SU-DHL-6 (cell line): ENCODE data around the gene DHX35.

ENCODE experiments used
- EZH2phosphoT487 ChIP-seq: fragments of 200-600 bp; sonication (generic), shearing (Covaris generic); conservative IDR thresholded peaks from 2 replicates; pipeline ENCODE4 v1.6.1; 2018; ENCODE audit warnings: mild to moderate bottlenecking, antibody characterized with exemption, low read length, moderate library complexity, mixed read lengths
- TF ChIP-seq, protein P1 (sequence below): fragments of 200-600 bp; sonication (generic); IDR thresholded peaks from one replicate; pipeline ENCODE4 v1.5.1; 2017; ENCODE audit warnings: antibody characterized with exemption, mild to moderate bottlenecking, low read length, moderate library complexity; ENCODE audit not compliant: insufficient read depth, poor library complexity, severe bottlenecking

DNA sequence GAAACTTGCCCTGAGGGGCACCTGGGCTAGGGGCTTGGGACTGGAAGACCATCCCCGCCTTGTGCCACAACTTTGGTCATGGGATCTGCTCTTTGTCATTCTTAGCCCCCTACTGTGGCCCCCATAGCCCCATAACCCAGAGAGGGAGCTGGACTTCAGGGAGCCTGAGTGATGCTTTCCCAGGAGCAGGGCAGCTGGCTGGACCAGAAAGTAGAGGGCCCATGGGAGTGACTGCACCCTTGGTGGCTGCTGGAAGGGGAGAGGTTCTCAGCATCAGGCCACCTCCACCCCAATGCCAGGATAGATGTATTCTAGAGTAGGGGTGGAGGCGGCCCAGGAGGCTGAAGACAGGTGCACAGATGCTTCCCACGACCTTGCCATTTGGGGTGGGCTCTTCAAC lies 41.7 kb upstream of the DHX35 start:
- TF ChIP-seq, protein P1, sequence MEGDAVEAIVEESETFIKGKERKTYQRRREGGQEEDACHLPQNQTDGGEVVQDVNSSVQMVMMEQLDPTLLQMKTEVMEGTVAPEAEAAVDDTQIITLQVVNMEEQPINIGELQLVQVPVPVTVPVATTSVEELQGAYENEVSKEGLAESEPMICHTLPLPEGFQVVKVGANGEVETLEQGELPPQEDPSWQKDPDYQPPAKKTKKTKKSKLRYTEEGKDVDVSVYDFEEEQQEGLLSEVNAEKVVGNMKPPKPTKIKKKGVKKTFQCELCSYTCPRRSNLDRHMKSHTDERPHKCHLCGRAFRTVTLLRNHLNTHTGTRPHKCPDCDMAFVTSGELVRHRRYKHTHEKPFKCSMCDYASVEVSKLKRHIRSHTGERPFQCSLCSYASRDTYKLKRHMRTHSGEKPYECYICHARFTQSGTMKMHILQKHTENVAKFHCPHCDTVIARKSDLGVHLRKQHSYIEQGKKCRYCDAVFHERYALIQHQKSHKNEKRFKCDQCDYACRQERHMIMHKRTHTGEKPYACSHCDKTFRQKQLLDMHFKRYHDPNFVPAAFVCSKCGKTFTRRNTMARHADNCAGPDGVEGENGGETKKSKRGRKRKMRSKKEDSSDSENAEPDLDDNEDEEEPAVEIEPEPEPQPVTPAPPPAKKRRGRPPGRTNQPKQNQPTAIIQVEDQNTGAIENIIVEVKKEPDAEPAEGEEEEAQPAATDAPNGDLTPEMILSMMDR, result no peak
- TF ChIP-seq EZH2phosphoT487, result no peak
